ENCODE measurements around the gene TLR9. TPM values are rescaled to one million over a fixed set of nuclear protein-coding genes. Genes with fewer than 3 reads are reported as not detected.

Gene TLR9
- total RNA-seq, 1 experiment from 2014 or later, result 0.44 TPM

- POLR2A ChIA-PET (ENCODE audit: unreplicated experiment), result no interaction called here
- no peak for DNase-seq
- peaks cover 26% of the 10 kb centered on the region for H3K4me1 ChIP-seq (replicated peaks; ENCODE audit: insufficient read depth)
- H4K20me1 ChIP-seq (ENCODE audit: insufficient read depth), result no peaks in the 10 kb centered on the region
- peak overlapping the region; percentile 74 for H3K4me2 ChIP-seq
- no peaks in the 10 kb centered on the region for H3K9me2 ChIP-seq (ENCODE audit: insufficient read depth)
- no peaks in the 10 kb centered on the region for H3K79me2 ChIP-seq (ENCODE audit: low read depth)
- peak overlapping the region; percentile 58 for H3K4me3 ChIP-seq
- peak overlapping the region; percentile 77; the same call in 1 of the 2 replicates for H2AFZ ChIP-seq
- no peaks in the 10 kb centered on the region for H3K9me3 ChIP-seq (ENCODE audit: insufficient read depth, low read depth)
- TF ChIP-seq CTCF (conservative IDR thresholded peaks at IDR 0.05), result no peak
- intact Hi-C loops (cut with micrococcal nuclease; ENCODE audit: unreplicated experiment), result no loop called here
- CTCF ChIA-PET, result interaction anchor here (1.2 kb wide), 1 partner anchor 37 kb away, joined by 3 read pairs; no protein-coding TSS in a partner anchor
- H3F3A ChIP-seq (ENCODE audit: insufficient read depth, low read depth), result peaks cover 38% of the 10 kb centered on the region; the same call in 1 of the 2 replicates
- H3K36me3 ChIP-seq (ENCODE audit: low read depth), result no peaks in the 10 kb centered on the region
- BruUV-seq (replicated peaks), result no TSS peak
- no peaks in the 10 kb centered on the region for H3K27me3 ChIP-seq (ENCODE audit: insufficient read depth, low read depth)
- no peak overlapping the region for H3K27ac ChIP-seq
Measured at GRCh38 chr3:52246264-52246620, 20.8 kb upstream of the TLR9 start.

- Histone ChIP-seq H3K4me3 (peak within 1 kb of the TSS; percentile 58), H3K36me3 (ENCODE audit: low read depth) (no peaks in the 10 kb centered on the region), H3K9me3 (ENCODE audit: insufficient read depth, low read depth) (no peaks in the 10 kb centered on the region), H3K4me2 (peak within 1 kb of the TSS; percentile 75), H3K27ac (peak within 1 kb of the TSS; percentile 63), H3F3A (ENCODE audit: insufficient read depth, low read depth) (peaks cover 37% of the 10 kb centered on the region; the same call in 1 of the 2 replicates), H3K9me2 (ENCODE audit: insufficient read depth) (no peaks in the 10 kb centered on the region), H3K27me3 (ENCODE audit: insufficient read depth, low read depth) (no peaks in the 10 kb centered on the region), H2AFZ (peak within 1 kb of the TSS; percentile 77; the same call in 1 of the 2 replicates), H3K4me1 (replicated peaks; ENCODE audit: insufficient read depth) (peaks cover 32% of the 10 kb centered on the region), H4K20me1 (ENCODE audit: insufficient read depth) (no peaks in the 10 kb centered on the region), H3K79me2 (ENCODE audit: low read depth) (peaks cover 3% of the 10 kb centered on the region; the same call in 1 of the 2 replicates)
- BruUV-seq (replicated peaks), result no TSS peak
- POLR2A ChIA-PET (ENCODE audit: unreplicated experiment), result no interaction called here
- CTCF ChIA-PET, result interaction anchor here (0.6 to 1.2 kb wide), 2 partner anchors 23 to 38 kb away, joined by 3 to 4 read pairs; no protein-coding TSS in a partner anchor
- intact Hi-C loops (cut with micrococcal nuclease; ENCODE audit: unreplicated experiment), result no loop called here
- DNase-seq, result peak in 1 of 2 experiments; percentile 60
- TF ChIP-seq EZH2 (IDR thresholded peaks at IDR 0.05; ENCODE audit: low read depth) (no peak), CTCF (conservative IDR thresholded peaks at IDR 0.05) (no peak)
Measured at GRCh38 chr3:52245322-52246263, 20.1 kb upstream of the TLR9 start, which contains the start of gene PPM1M. Gene PPM1M, plus strand, starts transcription at chr3:52245759. Its CDS starts 66 bp downstream, at chr3:52245825.

- no peaks in the 10 kb centered on the region for H4K20me1 ChIP-seq (ENCODE audit: insufficient read depth)
- H3K4me3 ChIP-seq, result no peak overlapping the region
- no TSS peak for BruUV-seq (replicated peaks)
- POLR2A ChIA-PET (ENCODE audit: unreplicated experiment), result interaction anchor here (0.6 to 0.7 kb wide), 3 partner anchors 17 to 195 kb away, joined by 5 to 9 read pairs (median 6); partner anchors contain the start of gene WDR82
- CTCF ChIA-PET, result no interaction called here
- H3K36me3 ChIP-seq (ENCODE audit: low read depth), result no peaks in the 10 kb centered on the region
- peak overlapping the region; percentile 63 for H3K27ac ChIP-seq
- peak; percentile 71 to 80 for DNase-seq
- TF ChIP-seq EZH2 (IDR thresholded peaks at IDR 0.05; ENCODE audit: low read depth) (no peak), CTCF (conservative IDR thresholded peaks at IDR 0.05) (no peak)
- H3K9me2 ChIP-seq (ENCODE audit: insufficient read depth), result no peaks in the 10 kb centered on the region
- H3K4me2 ChIP-seq, result peak overlapping the region; percentile 75
- no peaks in the 10 kb centered on the region for H3K27me3 ChIP-seq (ENCODE audit: insufficient read depth, low read depth)
- intact Hi-C loops (cut with micrococcal nuclease; ENCODE audit: unreplicated experiment), result no loop called here
- H3K9me3 ChIP-seq (ENCODE audit: insufficient read depth, low read depth), result no peaks in the 10 kb centered on the region
- peaks cover 19% of the 10 kb centered on the region for H3K79me2 ChIP-seq (ENCODE audit: low read depth)
- no peak overlapping the region for H2AFZ ChIP-seq
- H3F3A ChIP-seq (ENCODE audit: insufficient read depth, low read depth), result peaks cover 29% of the 10 kb centered on the region; the same call in 1 of the 2 replicates
- H3K4me1 ChIP-seq (replicated peaks; ENCODE audit: insufficient read depth), result peaks cover 40% of the 10 kb centered on the region
Measured at GRCh38 chr3:52243791-52244628, 18.6 kb upstream of the TLR9 start.
